CD4-positive, alpha-beta T cell treated with Interleukin-17A for 1 hour (primary cell): ENCODE measurements around the gene KLLN.
"Not testable (repeated sequence)": the region's sequence is repeated elsewhere in the genome, so short reads cannot be mapped to it uniquely, and the experiment has no call there.

Experiments
- DNase-seq: peaks from one replicate; pipeline ENCODE4 v3.0.0-alpha.2; 2020

KLLN gene

GRCh38 chr10:87841186-87841585 lies 22.1 kb downstream of the KLLN start:
- DNase-seq: no peak

GRCh38 chr10:87838650-87839049 lies 24.7 kb downstream of the KLLN start:
- DNase-seq: no peak

GRCh38 chr10:87837445-87837844 lies 25.9 kb downstream of the KLLN start:
- DNase-seq: no peak

DNA sequence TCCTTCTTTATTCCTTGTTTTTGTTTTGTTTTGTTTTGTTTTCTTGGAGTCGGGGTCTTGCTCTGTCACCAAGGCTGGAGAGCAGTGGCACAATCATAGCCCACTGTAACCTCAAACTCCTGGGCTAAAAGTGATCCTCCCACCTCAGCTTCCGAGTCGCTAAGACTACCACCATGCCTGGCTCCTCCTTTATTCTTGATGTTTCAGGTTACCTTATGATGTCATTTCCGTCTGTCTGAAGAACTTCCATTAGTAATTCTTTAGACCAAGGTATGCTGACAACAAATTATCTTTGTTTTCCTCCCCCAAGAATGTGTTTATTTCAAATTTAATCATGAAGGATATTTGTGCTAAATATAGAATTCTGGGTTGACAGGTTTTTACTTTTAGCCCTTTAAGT lies 27.2 kb downstream of the KLLN start:
- DNase-seq: no peak

DNA sequence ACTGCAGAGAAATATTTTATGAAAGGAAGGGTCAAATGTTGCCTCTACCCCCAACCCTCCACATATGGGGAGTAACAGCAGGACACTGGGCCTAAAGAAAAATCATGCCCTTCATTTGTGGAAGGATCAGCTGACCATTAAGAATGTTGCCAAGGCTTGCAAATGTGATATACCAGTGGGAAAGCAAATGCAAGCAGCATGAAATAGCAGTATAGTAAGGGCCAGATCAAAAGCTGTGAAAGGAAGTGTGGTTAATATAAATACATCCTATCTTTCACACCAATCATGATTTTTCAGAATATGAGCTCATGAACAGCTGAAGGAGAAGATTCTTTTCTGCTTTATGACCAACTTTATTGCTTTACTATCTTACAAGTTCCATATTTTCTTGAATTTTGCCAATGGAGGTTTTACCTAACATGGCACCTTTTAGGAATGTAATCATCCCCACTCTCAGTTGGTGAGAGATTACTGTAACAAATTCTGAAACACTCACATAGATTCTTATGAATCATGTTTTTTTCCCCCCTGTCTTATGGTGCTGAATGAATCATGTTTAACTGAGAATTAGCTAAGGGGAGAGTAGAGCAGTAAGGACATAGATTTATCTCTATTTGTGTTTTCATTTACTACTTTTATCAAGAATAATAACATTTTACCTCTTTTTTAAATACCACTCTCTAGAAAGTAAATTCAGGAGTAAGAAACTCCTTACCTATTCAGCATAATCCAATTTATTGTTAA lies 33.2 kb downstream of the KLLN start:
- no peak for DNase-seq

GRCh38 chr10:87829051-87829450 lies 34.3 kb downstream of the KLLN start:
- not testable (repeated sequence) for DNase-seq

DNA sequence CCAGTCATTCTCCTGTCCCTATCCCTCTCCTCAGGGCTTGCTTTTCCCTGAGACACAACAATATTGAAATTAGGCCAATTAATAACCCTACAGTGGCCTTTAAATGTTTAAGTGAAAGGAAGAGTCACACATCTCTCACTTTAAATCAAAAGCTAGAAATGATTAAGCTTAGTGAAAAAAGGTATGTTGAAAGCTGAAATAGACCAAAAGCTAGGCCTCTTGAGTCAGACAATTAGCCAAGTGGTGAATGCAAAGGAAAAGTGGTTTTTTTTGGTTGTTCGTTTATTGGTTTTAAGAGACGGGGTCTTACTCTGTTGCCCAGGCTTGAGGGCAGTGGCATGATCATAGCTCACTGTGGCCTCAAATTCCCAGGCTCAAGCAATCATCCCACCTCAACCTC lies 35.7 kb downstream of the KLLN start:
- no peak for DNase-seq

- DNase-seq: no peak
Measured at GRCh38 chr10:87826653-87827052, 36.7 kb downstream of the KLLN start.

DNA sequence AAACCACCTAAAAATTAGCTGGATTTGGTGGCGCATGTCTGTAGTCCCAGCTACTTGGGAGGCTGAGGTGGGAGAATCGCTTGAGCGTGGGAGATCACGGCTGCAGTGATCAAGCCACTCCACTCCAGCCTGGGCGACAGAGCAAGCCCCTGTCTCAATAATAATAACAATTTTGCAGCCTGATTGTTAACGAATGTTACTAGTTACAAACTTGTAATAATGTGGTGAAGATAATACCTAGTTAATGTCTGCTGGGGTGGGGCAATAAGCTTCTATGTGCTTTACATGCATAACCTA lies 44.1 kb downstream of the KLLN start:
- no peak for DNase-seq

DNA sequence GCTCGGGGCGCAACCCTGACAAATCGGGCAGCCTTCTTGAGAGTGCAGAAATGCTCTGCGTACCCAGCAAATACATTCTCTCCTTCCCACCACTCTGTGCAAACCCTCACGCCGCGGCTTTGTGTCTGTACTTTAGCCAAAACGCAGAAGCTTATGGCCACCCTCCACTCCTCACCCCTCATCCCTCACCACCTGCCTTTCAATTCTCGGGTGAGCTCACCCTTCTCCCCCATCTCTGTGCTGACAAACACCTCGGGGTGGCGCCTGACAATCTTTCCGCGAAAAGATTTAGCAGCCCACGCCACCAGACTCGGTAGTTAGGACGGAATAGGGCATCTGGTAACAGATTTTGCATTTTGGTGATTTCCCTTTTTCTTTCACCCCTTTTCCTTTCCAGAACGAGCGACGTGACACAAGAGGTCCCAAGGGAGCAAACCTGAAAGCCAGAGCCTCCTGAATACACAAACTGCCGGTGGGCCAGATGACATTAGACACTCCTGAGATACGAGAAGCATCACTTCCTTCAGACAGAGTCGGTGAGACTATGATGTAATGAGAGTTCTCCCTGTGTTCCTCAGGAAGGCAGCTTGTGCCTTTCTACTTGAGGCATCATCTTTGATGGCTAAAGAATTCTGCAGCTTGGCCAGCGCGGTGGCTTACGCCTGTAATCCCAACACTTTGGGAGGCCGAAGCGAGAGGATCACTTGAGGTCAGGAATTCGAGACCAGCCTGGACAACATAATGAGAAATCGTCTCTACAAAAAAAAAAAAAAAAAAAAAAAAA lies 44.6 kb downstream of the KLLN start:
- peak; percentile 74 for DNase-seq

DNA sequence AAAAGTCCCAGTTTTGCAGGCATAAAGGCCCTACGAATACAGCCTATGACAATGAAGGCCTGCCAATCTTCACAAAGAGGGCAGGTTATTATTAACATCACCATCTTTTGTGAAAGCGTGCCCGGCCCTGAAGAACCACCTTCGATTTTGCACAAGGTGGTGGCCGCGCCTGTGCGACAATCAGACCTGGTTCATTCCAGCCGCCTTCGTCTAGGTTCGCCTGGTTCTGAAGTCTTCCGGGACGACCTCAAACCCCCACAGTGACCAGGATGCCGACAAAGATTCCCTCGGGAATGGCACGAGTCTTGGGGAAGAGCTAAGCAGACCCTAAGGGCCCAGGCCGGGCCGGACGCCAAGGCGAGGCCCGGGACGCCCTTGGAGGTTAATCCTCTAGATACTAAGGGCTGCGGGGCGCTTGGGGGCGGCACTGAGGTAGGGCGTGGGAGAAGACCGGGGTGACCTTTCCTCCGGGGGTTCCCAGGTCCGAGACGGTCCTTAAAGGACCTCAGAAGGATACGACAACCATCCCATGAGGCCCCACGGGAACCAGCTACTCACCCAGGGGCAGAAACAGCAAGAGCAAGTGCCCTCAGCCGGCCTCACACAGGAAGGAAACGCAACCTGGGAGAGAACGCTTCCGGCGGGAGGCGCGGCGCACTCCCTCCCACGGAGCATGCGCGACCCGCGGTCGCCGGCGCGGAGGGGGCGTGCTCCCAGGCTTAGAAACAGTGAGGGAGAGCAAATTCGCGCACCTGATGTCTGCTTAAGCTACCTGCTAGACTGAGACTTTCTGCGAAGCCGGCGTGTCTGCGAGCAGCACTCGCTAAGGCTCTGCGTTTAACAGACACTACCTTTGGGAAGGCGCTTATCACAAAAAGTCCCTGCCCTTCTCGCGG lies 45.5 kb downstream of the KLLN start, which contains the start of gene ATAD1:
Gene ATAD1, minus strand, starts transcription at position 618 of the 896 bp plus-strand sequence. CDS start 3,627 bp downstream, outside the sequence.
- DNase-seq: peak; percentile 92

DNA sequence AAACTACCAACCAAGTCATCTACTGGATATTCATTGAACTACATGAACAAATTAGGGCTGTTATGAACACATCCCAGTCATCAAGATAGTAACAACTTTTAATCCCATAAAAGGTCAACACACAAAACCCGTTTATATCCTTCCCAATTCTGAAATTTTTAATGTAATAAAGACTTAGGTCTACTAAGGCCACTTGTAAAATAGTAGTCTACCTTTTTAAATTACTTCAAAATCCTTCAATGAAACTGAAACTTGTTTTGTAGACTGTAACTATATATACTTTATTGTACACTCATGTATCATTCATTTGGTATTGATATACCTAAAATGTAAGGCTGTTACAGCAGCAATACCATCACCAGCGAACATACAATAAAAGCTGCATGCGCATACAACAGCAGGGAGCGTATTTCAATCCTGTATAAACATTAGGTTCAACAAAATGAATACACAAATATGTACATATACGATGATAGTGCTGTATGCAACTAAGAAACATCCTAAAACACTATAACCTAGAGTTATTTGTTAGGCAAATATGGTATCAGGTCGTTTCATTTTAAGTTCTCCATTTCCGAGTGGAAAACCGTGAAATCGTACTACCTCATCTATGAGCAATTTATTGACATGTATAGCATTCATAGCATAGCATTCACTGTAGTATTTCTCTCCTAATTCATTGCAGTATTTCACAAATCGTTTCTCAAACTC lies 46.3 kb downstream of the KLLN start:
- peak; percentile 13 for DNase-seq

- DNase-seq: no peak
Measured at GRCh38 chr10:87816163-87816897, 47.0 kb downstream of the KLLN start.
